ENCODE measurements around the gene MAPK4.

DNA sequence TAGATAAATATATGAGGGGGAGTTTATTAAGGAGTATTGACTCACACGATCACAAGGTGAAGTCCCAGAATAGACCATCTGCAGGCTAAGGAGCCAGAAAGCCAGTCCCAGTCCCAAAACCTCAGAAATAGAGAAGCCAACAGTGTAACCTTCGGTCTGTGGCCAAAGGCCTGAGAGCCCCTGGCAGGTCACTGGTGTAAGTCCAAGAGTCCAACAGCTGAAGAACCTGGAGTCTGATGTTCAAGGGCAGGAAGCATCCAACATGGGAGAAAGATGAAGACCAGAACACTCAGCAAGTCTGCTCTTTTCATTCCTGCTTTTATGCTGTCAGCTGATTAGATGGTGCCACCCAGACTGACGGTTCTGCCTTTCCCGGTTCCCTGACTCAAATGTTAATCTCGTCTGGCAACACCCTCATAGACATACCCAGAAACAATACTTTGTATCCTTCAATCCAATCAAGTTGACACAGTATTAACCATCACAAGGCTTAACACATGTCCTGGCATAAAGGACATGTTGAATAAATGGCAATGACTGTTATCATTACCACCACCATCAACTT lies 56.7 kb downstream of the MAPK4 start:
- TF ChIP-seq, protein P1, sequence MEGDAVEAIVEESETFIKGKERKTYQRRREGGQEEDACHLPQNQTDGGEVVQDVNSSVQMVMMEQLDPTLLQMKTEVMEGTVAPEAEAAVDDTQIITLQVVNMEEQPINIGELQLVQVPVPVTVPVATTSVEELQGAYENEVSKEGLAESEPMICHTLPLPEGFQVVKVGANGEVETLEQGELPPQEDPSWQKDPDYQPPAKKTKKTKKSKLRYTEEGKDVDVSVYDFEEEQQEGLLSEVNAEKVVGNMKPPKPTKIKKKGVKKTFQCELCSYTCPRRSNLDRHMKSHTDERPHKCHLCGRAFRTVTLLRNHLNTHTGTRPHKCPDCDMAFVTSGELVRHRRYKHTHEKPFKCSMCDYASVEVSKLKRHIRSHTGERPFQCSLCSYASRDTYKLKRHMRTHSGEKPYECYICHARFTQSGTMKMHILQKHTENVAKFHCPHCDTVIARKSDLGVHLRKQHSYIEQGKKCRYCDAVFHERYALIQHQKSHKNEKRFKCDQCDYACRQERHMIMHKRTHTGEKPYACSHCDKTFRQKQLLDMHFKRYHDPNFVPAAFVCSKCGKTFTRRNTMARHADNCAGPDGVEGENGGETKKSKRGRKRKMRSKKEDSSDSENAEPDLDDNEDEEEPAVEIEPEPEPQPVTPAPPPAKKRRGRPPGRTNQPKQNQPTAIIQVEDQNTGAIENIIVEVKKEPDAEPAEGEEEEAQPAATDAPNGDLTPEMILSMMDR (IDR thresholded peaks at IDR 0.05; ENCODE audit: borderline replicate concordance, extremely low read depth, low read length, poor library complexity, severe bottlenecking) = no peak
- TF ChIP-seq EZH2 (IDR thresholded peaks at IDR 0.05; ENCODE audit: borderline replicate concordance, low read depth, low read length, severe bottlenecking) = no peak

Measured in DND-41 (cell line).